MM.1S (cell line): ENCODE data around the gene CTCFL.

ENCODE experiments used
- EZH2phosphoT487 ChIP-seq: fragments of 300-600 bp; sonication (generic); IDR thresholded peaks from 2 replicates; pipeline ENCODE4 v1.6.1; 2018; ENCODE audit warnings: antibody characterized with exemption, low read length
- TF ChIP-seq, protein P1 (sequence below): fragments of 300-600 bp; sonication (generic); IDR thresholded peaks from 2 replicates; pipeline ENCODE4 v1.5.1; 2016; ENCODE audit warnings: antibody characterized with exemption, low read length, mixed read lengths

DNA sequence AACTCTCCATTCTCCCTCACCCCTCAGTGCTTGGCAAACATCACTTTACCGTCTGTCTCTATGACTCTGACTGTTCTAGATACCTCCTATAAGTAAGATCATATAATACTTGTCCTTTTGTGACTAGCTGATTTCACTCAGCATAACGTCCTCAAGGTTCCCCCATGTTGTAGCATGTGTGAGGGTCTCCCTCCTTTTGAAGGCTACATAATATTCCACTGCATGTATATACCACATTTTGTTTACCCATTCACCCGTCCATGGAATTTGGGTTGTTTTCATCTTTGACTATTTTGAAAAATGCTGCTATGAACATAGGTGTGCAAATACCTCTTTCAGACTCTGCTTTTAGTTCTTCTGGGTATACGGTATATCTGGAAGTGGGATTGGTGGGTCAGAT, 28.3 kb downstream of the CTCFL start:
- TF ChIP-seq, protein P1, sequence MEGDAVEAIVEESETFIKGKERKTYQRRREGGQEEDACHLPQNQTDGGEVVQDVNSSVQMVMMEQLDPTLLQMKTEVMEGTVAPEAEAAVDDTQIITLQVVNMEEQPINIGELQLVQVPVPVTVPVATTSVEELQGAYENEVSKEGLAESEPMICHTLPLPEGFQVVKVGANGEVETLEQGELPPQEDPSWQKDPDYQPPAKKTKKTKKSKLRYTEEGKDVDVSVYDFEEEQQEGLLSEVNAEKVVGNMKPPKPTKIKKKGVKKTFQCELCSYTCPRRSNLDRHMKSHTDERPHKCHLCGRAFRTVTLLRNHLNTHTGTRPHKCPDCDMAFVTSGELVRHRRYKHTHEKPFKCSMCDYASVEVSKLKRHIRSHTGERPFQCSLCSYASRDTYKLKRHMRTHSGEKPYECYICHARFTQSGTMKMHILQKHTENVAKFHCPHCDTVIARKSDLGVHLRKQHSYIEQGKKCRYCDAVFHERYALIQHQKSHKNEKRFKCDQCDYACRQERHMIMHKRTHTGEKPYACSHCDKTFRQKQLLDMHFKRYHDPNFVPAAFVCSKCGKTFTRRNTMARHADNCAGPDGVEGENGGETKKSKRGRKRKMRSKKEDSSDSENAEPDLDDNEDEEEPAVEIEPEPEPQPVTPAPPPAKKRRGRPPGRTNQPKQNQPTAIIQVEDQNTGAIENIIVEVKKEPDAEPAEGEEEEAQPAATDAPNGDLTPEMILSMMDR = no peak
- no peak for TF ChIP-seq EZH2phosphoT487
